Activated effector memory CD4-positive, alpha-beta T cell treated with Interleukin-2 at 50 U/mL for 16 hours (primary cell): Measurements from ENCODE around the gene APOC1.
A peak's percentile ranks its signal among the peaks of the same experiment; 100 is the strongest.
"Not testable (repeated sequence)": the region's sequence is repeated elsewhere in the genome, so short reads cannot be mapped to it uniquely, and the experiment has no call there.

Source experiments
- DNase-seq: peaks from one replicate; pipeline ENCODE4 v3.0.0-alpha.2; 2020

The APOC1 gene

GRCh38 chr19:44913512-44914432 is 636 bp upstream of the APOC1 start:
- DNase-seq, result not testable (repeated sequence)

- DNase-seq, result no peak
Measured at GRCh38 chr19:44924243-44924725, 9.9 kb downstream of the APOC1 start.

GRCh38 chr19:44925114-44925891 is 10.9 kb downstream of the APOC1 start:
- no peak for DNase-seq

- DNase-seq, result not testable (repeated sequence)
Measured at GRCh38 chr19:44926245-44927077, 12.1 kb downstream of the APOC1 start.

- DNase-seq, result no peak
Measured at GRCh38 chr19:44927746-44928145, 13.3 kb downstream of the APOC1 start.

- no peak for DNase-seq
Measured at GRCh38 chr19:44930088-44930487, 15.7 kb downstream of the APOC1 start.

GRCh38 chr19:44931541-44931940 is 17.1 kb downstream of the APOC1 start:
- DNase-seq, result no peak

- no peak for DNase-seq
Measured at GRCh38 chr19:44939668-44940067, 25.3 kb downstream of the APOC1 start.

- no peak for DNase-seq
Measured at GRCh38 chr19:44942067-44942571, 27.7 kb downstream of the APOC1 start, which contains the start of gene APOC4. APOC4 (plus strand) TSS chr19:44942237; CDS start chr19:44942278, 41 bp downstream.

GRCh38 chr19:44943801-44944249 is 29.4 kb downstream of the APOC1 start:
- no peak for DNase-seq

GRCh38 chr19:44947041-44947581 is 32.7 kb downstream of the APOC1 start:
- DNase-seq, result no peak

- no peak for DNase-seq
Measured at GRCh38 chr19:44948237-44948636, 33.8 kb downstream of the APOC1 start.

GRCh38 chr19:44948763-44949374 is 34.5 kb downstream of the APOC1 start:
- DNase-seq, result no peak

GRCh38 chr19:44949550-44949949 is 35.1 kb downstream of the APOC1 start:
- DNase-seq, result no peak

- peak; percentile 23 for DNase-seq
Measured at GRCh38 chr19:44951179-44952159, 37.1 kb downstream of the APOC1 start.

GRCh38 chr19:44954278-44954648 is 39.9 kb downstream of the APOC1 start:
- no peak for DNase-seq

- DNase-seq, result peak; percentile 92
Measured at GRCh38 chr19:44954649-44955504, 40.5 kb downstream of the APOC1 start, which contains the start of gene CLPTM1. CLPTM1 (plus strand) TSS chr19:44955380; CDS start chr19:44955396, 16 bp downstream.

- DNase-seq, result no peak
Measured at GRCh38 chr19:44955505-44956439, 41.4 kb downstream of the APOC1 start.
